Measurements from ENCODE around the gene IMMP2L.

DNA sequence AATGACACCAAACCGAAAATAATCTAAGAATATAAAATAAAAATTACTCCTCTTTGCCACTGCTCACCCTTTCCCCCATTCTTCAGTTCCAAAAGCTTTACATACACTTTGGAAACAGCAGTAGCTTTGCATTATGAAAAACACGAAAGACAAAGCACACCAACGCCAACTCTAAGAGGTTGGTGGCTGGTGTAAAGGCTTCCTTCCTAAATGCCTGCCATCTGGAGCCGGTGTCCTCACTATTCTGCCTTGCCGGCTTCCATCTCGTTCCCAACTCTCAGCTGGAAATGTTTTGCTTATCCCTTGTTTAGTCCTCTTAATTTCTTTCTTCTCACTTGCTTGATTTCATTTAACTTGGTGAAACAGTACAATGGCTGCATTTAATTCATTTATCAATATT lies 752.5 kb downstream of the IMMP2L start:
- TF ChIP-seq, protein P1, sequence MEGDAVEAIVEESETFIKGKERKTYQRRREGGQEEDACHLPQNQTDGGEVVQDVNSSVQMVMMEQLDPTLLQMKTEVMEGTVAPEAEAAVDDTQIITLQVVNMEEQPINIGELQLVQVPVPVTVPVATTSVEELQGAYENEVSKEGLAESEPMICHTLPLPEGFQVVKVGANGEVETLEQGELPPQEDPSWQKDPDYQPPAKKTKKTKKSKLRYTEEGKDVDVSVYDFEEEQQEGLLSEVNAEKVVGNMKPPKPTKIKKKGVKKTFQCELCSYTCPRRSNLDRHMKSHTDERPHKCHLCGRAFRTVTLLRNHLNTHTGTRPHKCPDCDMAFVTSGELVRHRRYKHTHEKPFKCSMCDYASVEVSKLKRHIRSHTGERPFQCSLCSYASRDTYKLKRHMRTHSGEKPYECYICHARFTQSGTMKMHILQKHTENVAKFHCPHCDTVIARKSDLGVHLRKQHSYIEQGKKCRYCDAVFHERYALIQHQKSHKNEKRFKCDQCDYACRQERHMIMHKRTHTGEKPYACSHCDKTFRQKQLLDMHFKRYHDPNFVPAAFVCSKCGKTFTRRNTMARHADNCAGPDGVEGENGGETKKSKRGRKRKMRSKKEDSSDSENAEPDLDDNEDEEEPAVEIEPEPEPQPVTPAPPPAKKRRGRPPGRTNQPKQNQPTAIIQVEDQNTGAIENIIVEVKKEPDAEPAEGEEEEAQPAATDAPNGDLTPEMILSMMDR (IDR thresholded peaks at IDR 0.05), result no peak
- no peak for TF ChIP-seq POLR2A (IDR thresholded peaks at IDR 0.05)

Data from body of pancreas (tissue), 4 donors.